ENCODE measurements around the gene CCL26. TPM values are rescaled to one million over a fixed set of nuclear protein-coding genes. Genes with fewer than 3 reads are reported as not detected.
"Not testable (repeated sequence)": the region's sequence is repeated elsewhere in the genome, so short reads cannot be mapped to it uniquely, and the experiment has no call there.

Gene CCL26
- total RNA-seq, 2 experiments from 2014 or later, result not detected

DNA sequence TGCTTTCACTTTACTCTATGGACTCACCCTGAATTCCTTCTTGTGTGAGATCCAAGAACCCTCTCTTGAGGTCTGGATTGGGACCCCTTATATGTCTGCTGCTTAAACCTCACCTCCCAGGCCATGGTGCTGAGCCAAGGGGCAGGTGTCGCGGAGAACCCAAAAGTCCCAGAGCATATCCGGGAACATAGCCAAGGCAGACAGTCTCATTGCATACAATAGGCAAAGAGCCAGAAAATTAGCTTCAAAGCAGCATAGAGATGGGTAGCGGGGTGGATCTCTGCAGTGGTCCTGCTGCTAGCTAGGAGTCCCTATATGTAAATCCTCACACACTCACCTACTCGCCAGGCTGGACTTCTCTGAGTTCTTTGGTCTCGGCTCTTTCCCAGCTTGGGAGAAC, 36.1 kb upstream of the CCL26 start:
- ChIA-PET CTCF (no interaction called here), POLR2A (interaction anchor here (0.5 kb wide), 1 partner anchor 440 kb away, joined by 3 read pairs; no protein-coding TSS in a partner anchor)
- ATAC-seq (no peak), DNase-seq (no peak)
- Mint-ChIP-seq H3K9me3 (ENCODE audit: insufficient read depth) (peaks cover 20% of the 10 kb centered on the region), H3K27me3 (ENCODE audit: low read depth) (no peaks in the 10 kb centered on the region), H3K4me3 (no peak overlapping the region), H3K4me1 (ENCODE audit: low read depth) (no peaks in the 10 kb centered on the region), H3K27ac (no peak overlapping the region), H3K36me3 (ENCODE audit: low read depth) (no peaks in the 10 kb centered on the region)

DNA sequence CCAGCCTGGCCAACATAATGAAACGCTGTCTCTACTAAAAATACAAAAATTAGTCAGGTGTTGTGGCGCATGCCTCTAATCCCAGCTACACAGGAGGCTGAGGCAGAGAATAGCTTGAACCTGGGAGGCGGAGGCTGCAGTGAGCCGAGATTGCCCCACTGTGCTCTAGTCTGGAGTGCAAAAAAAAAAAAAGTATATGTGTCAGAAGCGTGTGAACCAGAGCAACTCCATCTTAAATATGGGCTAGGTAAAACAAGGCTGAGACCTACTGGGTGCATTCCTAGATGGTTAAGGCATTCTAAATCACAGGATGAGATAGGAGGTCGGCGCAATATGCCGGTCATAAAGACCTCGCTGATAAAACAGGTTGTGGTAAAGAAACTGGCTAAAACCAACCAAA, 35.4 kb upstream of the CCL26 start:
- DNase-seq, result no peak
- H3K9me3 Mint-ChIP-seq (ENCODE audit: insufficient read depth), result peaks cover 20% of the 10 kb centered on the region
- no peaks in the 10 kb centered on the region for H3K27me3 Mint-ChIP-seq (ENCODE audit: low read depth)
- no peaks in the 10 kb centered on the region for H3K36me3 Mint-ChIP-seq (ENCODE audit: low read depth)
- POLR2A ChIA-PET, result no interaction called here
- no peak overlapping the region for H3K27ac Mint-ChIP-seq
- H3K4me3 Mint-ChIP-seq, result no peak overlapping the region
- H3K4me1 Mint-ChIP-seq (ENCODE audit: low read depth), result no peaks in the 10 kb centered on the region
- CTCF ChIA-PET, result no interaction called here
- ATAC-seq, result no peak

DNA sequence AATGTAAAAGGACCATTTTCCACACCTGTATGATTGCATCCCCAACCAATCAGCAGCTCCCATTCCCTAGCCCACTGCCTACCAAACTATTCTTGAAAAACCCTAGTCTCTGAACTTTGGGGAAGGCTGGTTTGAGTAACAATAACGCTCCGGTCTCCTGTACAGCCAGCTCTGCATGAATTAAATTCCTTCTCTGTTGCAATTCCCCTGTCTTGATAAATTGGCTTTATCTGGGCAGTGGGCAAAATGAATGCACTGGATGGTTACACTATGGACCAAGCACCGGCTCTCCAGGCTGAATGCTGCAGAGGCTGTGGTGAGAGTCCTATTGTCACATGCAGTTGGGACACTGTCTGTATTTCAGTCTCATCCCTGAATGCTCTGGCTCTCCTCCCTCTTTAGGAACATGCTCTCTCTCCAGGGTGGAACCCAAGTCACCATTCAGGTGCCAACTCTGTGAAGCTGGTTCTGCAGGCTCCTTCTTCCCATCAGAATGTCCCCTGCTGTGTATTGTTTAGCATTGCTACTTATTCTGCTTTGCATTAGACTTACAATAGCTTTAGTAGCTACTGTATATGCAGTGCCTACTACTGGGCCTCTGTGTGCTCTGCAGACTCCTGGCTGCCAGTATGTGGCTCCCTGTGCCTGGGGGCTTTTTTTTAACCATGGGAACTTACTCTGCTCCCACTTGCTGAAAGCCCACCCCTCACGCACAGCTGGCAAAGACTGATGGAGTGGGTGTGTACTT, 34.7 kb upstream of the CCL26 start:
- Mint-ChIP-seq H3K27me3 (ENCODE audit: low read depth) (no peaks in the 10 kb centered on the region), H3K36me3 (ENCODE audit: low read depth) (no peaks in the 10 kb centered on the region), H3K9me3 (ENCODE audit: insufficient read depth) (peaks cover 20% of the 10 kb centered on the region), H3K27ac (no peak overlapping the region), H3K4me3 (no peak overlapping the region), H3K4me1 (ENCODE audit: low read depth) (no peaks in the 10 kb centered on the region)
- ChIA-PET CTCF (no interaction called here), POLR2A (no interaction called here)
- DNase-seq, result no peak
- no peak for ATAC-seq

DNA sequence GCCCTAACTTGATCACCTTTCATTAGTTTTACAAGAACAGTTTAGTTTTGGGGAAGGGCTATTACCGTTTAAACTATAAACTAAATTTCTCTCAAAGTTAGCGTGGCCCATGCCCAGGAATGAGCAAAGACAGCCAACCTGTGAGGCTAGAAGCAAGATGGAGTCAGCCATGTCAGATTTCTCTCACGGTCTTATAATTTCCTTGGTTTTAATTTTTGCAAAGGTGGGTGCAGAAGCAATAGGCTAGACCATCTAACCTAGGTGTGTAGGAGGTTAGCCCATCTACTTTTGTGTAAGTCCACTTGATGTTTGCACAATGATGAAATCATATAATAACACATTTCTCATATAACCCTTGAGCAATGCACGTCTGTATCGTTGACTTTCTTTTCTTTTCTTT, 32.7 kb upstream of the CCL26 start:
- H3K4me3 Mint-ChIP-seq, result no peak overlapping the region
- peaks cover 20% of the 10 kb centered on the region for H3K9me3 Mint-ChIP-seq (ENCODE audit: insufficient read depth)
- ATAC-seq, result no peak
- no peaks in the 10 kb centered on the region for H3K4me1 Mint-ChIP-seq (ENCODE audit: low read depth)
- DNase-seq, result no peak
- no peaks in the 10 kb centered on the region for H3K36me3 Mint-ChIP-seq (ENCODE audit: low read depth)
- H3K27me3 Mint-ChIP-seq (ENCODE audit: low read depth), result no peaks in the 10 kb centered on the region
- CTCF ChIA-PET, result no interaction called here
- no peak overlapping the region for H3K27ac Mint-ChIP-seq
- POLR2A ChIA-PET, result no interaction called here

DNA sequence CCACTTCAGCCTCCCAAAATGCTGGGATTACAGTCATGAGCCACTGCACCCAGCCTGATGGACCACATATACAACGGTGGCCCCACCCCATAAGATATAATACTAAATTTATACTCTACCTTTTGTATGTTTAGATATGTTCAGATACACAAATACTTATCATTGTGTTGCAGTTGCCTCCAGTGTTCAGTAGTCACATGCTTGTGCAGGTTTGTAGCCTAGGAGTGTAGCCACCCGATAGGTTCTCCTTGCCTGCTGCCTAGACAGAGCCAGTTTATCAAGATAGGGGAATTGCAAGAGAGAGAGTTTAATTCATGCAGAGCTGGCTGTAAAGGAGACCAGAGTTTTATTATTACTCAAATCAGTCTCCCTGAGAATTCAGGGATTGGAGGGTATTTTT, 32.0 kb upstream of the CCL26 start:
- ChIA-PET CTCF (no interaction called here), POLR2A (no interaction called here)
- Mint-ChIP-seq H3K36me3 (ENCODE audit: low read depth) (no peaks in the 10 kb centered on the region), H3K9me3 (ENCODE audit: insufficient read depth) (peaks cover 20% of the 10 kb centered on the region), H3K4me3 (no peak overlapping the region), H3K4me1 (ENCODE audit: low read depth) (no peaks in the 10 kb centered on the region), H3K27ac (no peak overlapping the region), H3K27me3 (ENCODE audit: low read depth) (no peaks in the 10 kb centered on the region)
- ATAC-seq (no peak), DNase-seq (no peak)

DNA sequence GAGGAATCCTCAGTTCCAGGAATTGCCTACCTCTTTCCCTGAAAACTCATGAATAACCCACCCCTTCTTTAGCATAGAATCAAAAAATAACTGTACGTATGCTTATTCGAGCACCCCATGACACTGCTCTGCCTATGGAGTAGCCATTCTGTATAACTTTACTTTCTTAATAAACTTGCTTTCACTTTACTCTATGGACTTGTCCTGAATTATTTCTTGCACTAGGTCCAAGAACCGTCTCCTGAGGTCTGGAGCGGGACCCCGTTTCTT, 30.5 kb upstream of the CCL26 start:
- ATAC-seq (no peak), DNase-seq (no peak)
- Mint-ChIP-seq H3K4me1 (ENCODE audit: low read depth) (no peaks in the 10 kb centered on the region), H3K4me3 (no peak overlapping the region), H3K27me3 (ENCODE audit: low read depth) (no peaks in the 10 kb centered on the region), H3K9me3 (ENCODE audit: insufficient read depth) (peaks cover 11% of the 10 kb centered on the region), H3K27ac (no peak overlapping the region), H3K36me3 (ENCODE audit: low read depth) (no peaks in the 10 kb centered on the region)
- CTCF ChIA-PET, result no interaction called here
- POLR2A ChIA-PET, result no interaction called here

DNA sequence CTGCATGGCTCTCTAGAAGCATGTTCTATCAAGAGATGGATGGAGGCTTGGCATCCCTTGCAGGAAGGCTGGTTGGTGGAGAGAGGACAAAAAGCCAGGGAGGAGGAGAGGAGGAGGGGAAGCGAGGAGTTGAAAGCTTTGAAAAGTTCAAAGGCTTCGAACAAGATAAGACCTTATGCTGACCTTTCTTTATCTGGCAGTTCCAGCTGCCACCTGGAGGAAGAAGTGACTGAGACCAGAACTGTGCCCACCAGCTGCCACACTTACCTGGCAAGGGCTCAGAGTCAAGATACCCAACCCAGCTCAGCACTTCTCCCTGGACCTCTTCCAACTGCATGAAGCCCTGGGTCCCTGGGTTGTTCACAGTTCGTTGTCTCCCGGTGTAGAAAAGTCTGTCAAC, 26.8 kb upstream of the CCL26 start:
- Mint-ChIP-seq H3K36me3 (ENCODE audit: low read depth) (no peaks in the 10 kb centered on the region), H3K9me3 (ENCODE audit: insufficient read depth) (no peaks in the 10 kb centered on the region), H3K27ac (no peak overlapping the region), H3K27me3 (ENCODE audit: low read depth) (no peaks in the 10 kb centered on the region), H3K4me3 (no peak overlapping the region), H3K4me1 (ENCODE audit: low read depth) (no peaks in the 10 kb centered on the region)
- CTCF ChIA-PET, result no interaction called here
- POLR2A ChIA-PET, result interaction anchor here (0.6 kb wide), 1 partner anchor 1233 kb away, joined by 3 read pairs; no protein-coding TSS in a partner anchor
- DNase-seq (no peak), ATAC-seq (no peak)

DNA sequence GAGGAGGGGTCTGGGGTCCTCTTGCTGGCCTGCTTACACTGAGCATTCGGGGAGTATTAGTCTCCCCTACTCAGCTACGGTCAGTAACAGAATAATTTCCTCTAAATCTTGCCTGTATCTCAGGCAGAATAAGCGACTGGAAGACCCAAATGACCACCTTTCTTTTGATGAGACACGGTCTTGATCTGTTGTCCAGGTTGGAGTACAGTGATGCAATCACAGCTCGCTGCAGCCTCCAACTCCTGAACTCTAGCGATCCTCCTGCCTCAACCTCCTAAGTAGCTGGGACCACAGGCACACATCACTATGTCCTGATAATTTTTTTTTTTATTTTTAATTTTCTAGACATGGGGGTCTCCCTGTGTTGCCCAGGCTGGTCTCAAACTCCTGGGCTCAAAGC, 24.4 kb upstream of the CCL26 start:
- Mint-ChIP-seq H3K27me3 (ENCODE audit: low read depth) (no peaks in the 10 kb centered on the region), H3K36me3 (ENCODE audit: low read depth) (no peaks in the 10 kb centered on the region), H3K4me1 (ENCODE audit: low read depth) (no peaks in the 10 kb centered on the region), H3K4me3 (no peak overlapping the region), H3K9me3 (ENCODE audit: insufficient read depth) (no peaks in the 10 kb centered on the region), H3K27ac (no peak overlapping the region)
- ChIA-PET CTCF (no interaction called here), POLR2A (no interaction called here)
- DNase-seq (no peak), ATAC-seq (no peak)

DNA sequence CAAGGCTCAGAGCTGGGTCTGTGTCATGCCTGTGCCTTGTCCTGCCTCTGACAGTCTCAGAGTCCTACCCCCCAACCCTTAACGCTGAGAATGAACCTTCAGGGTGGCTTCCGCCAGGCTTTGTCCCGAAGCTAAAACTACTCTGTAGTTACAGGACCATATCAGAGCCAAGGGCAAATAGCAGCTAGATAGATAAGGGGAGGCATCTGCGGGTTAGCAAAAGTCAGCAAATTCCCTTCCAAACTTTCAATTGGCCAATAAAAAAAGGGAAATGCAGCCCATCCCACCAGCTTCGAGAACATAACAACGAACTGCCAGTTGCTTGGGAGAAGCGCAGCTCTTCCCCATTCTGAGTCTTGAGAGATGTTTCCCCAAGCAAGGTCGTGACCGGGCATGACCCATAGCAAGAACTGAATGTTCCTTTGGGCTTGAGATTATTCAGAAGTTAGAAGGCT, 23.8 kb upstream of the CCL26 start:
- ATAC-seq, result no peak
- no peaks in the 10 kb centered on the region for H3K4me1 Mint-ChIP-seq (ENCODE audit: low read depth)
- no peak for DNase-seq
- no peak overlapping the region for H3K4me3 Mint-ChIP-seq
- POLR2A ChIA-PET, result no interaction called here
- H3K9me3 Mint-ChIP-seq (ENCODE audit: insufficient read depth), result no peaks in the 10 kb centered on the region
- no peak overlapping the region for H3K27ac Mint-ChIP-seq
- H3K36me3 Mint-ChIP-seq (ENCODE audit: low read depth), result no peaks in the 10 kb centered on the region
- CTCF ChIA-PET, result no interaction called here
- H3K27me3 Mint-ChIP-seq (ENCODE audit: low read depth), result no peaks in the 10 kb centered on the region

DNA sequence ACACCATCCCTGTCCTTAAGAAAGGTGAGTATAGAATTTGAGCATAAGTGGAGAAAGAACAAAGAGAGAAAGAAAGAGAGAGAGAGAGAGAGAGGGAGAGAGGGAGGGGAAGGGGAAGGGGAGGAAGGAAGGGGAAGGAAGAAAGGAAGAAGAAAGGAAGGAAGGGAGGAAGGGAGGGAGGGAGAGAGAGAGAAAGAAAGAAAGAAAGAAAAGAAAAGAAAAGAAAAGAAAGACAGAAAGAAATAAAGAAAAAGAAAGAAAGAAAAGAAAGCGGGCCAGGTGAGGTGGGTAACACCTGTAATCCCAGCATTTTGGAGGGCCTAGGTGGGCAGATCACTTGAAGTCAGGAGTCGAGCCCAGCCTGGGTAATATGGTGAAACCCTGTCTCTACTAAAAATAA, 21.7 kb upstream of the CCL26 start:
- no peak for ATAC-seq
- DNase-seq, result no peak
- ChIA-PET POLR2A (no interaction called here), CTCF (no interaction called here)
- H3K4me3 Mint-ChIP-seq, result no peak overlapping the region
- H3K4me1 Mint-ChIP-seq (ENCODE audit: low read depth), result no peaks in the 10 kb centered on the region
- H3K36me3 Mint-ChIP-seq (ENCODE audit: low read depth), result no peaks in the 10 kb centered on the region
- H3K27ac Mint-ChIP-seq, result no peak overlapping the region
- no peaks in the 10 kb centered on the region for H3K27me3 Mint-ChIP-seq (ENCODE audit: low read depth)
- H3K9me3 Mint-ChIP-seq (ENCODE audit: insufficient read depth), result no peaks in the 10 kb centered on the region

DNA sequence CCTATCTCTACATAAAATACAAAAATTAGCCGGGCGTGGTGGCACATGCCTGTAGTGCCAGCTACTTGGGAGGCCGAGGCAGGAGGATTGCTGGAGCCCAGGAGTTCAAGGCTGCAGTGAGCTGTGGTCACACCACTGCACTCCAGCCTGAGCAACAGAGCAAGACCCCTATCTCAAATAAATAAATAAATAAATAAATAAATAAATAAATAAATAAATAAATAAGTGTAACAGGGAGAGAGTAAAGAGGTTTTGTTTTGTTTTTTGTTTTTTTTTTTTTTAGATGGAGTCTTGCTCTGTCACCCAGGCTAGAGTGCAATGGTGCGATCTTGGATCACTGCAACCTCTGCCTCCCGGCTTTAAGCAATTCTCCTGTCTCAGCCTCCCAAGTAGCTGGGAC, 20.6 kb upstream of the CCL26 start:
- H3K27ac Mint-ChIP-seq; H3K36me3 Mint-ChIP-seq (ENCODE audit: low read depth); DNase-seq; ATAC-seq; H3K4me3 Mint-ChIP-seq; POLR2A ChIA-PET; H3K4me1 Mint-ChIP-seq (ENCODE audit: low read depth); H3K27me3 Mint-ChIP-seq (ENCODE audit: low read depth); H3K9me3 Mint-ChIP-seq (ENCODE audit: insufficient read depth): not testable (repeated sequence)
- CTCF ChIA-PET, result interaction anchor here (0.6 kb wide), 1 partner anchor 48 kb away, joined by 3 read pairs; no protein-coding TSS in a partner anchor

DNA sequence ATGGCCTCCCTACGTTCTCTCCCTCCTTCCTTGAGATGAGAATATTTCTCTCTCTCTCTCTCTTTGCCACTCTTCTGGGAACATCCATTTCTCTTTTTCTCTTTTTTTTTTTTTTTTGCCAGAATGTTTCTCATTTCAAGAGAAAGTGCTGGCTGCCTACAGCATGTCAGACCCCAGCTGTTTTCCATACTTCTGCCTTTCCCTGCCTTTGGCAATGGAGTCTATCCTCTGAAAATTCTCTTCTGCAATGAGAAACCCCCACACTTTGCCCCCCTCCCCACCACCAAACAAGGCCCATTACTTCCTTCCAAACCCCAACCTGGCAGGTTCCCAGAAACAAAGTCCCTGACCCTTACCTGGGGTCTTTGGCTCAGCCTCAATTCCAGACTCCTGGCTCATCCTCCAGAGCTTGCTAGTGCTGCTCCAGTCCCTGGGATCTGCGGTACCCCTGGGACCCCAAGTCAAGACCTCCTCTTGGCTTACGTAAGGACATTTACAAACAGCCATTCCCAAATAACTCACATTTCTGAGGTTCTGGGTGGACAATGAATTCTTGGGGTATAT, 17.4 kb upstream of the CCL26 start:
- ChIA-PET CTCF (no interaction called here), POLR2A (no interaction called here)
- Mint-ChIP-seq H3K9me3 (ENCODE audit: insufficient read depth) (no peaks in the 10 kb centered on the region), H3K36me3 (ENCODE audit: low read depth) (no peaks in the 10 kb centered on the region), H3K4me1 (ENCODE audit: low read depth) (no peaks in the 10 kb centered on the region), H3K27me3 (ENCODE audit: low read depth) (no peaks in the 10 kb centered on the region), H3K27ac (no peak overlapping the region), H3K4me3 (no peak overlapping the region)
- DNase-seq, result no peak
- ATAC-seq, result no peak
